Measurements from ENCODE around the gene GNAZ. TPM values are rescaled to one million over a fixed set of nuclear protein-coding genes. Genes with fewer than 3 reads are reported as not detected.
"Not testable (repeated sequence)": the region's sequence is repeated elsewhere in the genome, so short reads cannot be mapped to it uniquely, and the experiment has no call there.

Gene GNAZ
- total and polyA plus RNA-seq, 2 of the 8 experiments (the other 6 are each of a cell fraction or from before 2014, with no cell fraction given), result 6.6 to 9.6 TPM

DNA sequence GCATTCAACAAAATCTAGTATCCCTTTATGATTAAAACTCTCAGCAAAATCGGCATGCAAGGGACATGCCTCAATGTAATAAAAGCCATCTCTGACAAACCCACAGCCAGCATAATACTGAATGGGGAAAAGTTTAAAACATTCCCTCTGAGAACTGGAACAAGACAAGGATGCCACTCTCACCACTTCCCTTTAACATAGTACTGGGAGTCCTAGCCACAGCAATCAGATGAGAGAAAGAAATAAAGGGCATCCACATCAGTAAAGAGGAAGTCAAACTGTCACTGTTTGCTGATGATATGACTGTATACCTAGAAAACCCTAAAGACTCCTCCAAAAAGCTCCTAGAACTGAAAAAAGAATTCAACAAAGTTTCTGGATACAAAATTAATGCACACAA is 19.8 kb upstream of the GNAZ start:
- H4K20me1 ChIP-seq (replicated peaks in 1 of 2; ENCODE audit: control insufficient read depth in 1 of 2, insufficient read depth in 2 of 2, low read length in 2 of 2); H3K27ac ChIP-seq (ENCODE audit: low read depth, low read length); H3K14ac ChIP-seq (ENCODE audit: insufficient read length); POLR2A ChIA-PET (ENCODE audit: partially characterized antibody); H4K5ac ChIP-seq (ENCODE audit: insufficient read length, low read depth, low read length); H3K4me3 ChIP-seq (ENCODE audit: extremely low read depth in 1 of 4, insufficient read depth in 2 of 4, low read depth in 3 of 4, low read length in 4 of 4); H2BK5ac ChIP-seq (ENCODE audit: low read depth, low read length); H2AK5ac ChIP-seq (ENCODE audit: low read depth, low read length); DNase-seq (ENCODE audit: low read depth in 1 of 2, low spot score in 2 of 2); H4K91ac ChIP-seq (replicated peaks; ENCODE audit: insufficient read length, low read length); H3K27me3 ChIP-seq (replicated peaks in 1 of 4; ENCODE audit: control insufficient read depth in 3 of 4, extremely low read depth in 1 of 4, insufficient read depth in 3 of 4, low read length in 3 of 4); H2AFZ ChIP-seq (ENCODE audit: low read length); H4K8ac ChIP-seq (ENCODE audit: extremely low read depth, insufficient read depth, low read length); H3K36me3 ChIP-seq (ENCODE audit: control insufficient read depth in 2 of 4, insufficient read depth in 4 of 4, low read length in 3 of 4); H3K56ac ChIP-seq (replicated peaks; ENCODE audit: insufficient read length, low read depth, low read length); H2BK20ac ChIP-seq (ENCODE audit: low read length); H3K9ac ChIP-seq (replicated peaks in 1 of 4; ENCODE audit: extremely low read depth in 1 of 4, low read depth in 3 of 4, low read length in 3 of 4); H2BK12ac ChIP-seq (ENCODE audit: low read depth, low read length); H3K4me2 ChIP-seq (ENCODE audit: insufficient read depth in 1 of 2, low read depth in 2 of 2, low read length in 2 of 2); H3K79me1 ChIP-seq (ENCODE audit: low read depth, low read length); FAIRE-seq; H2BK15ac ChIP-seq (ENCODE audit: low read length); H2BK120ac ChIP-seq (replicated peaks; ENCODE audit: low read depth, low read length); H3K4ac ChIP-seq (replicated peaks; ENCODE audit: insufficient read length, low read depth, low read length); H3K23ac ChIP-seq (ENCODE audit: insufficient read length); CTCF ChIA-PET (ENCODE audit: partially characterized antibody); H3K23me2 ChIP-seq (ENCODE audit: low read depth, low read length); H3K79me2 ChIP-seq (ENCODE audit: control insufficient read depth in 1 of 2, insufficient read depth in 2 of 2, low read length in 2 of 2); H3K4me1 ChIP-seq (replicated peaks in 1 of 4; ENCODE audit: control insufficient read depth in 3 of 4, insufficient read depth in 4 of 4, low read length in 3 of 4); H3K18ac ChIP-seq (ENCODE audit: extremely low read depth, low read length): not testable (repeated sequence)
- 86% methylated on average over 1 of the region's 1 CpG; no CpG with 5 or more reads in 1 of the 2 experiments for WGBS, 2 experiments (ENCODE audit: extremely low coverage in 1 of 2, insufficient coverage in 1 of 2, insufficient read length in 1 of 2, insufficient replicate concordance in 2 of 2, low coverage in 1 of 2, low lambda C conversion rate in 2 of 2, missing lambda C conversion rate in 1 of 2)
- peaks cover 6 to 12% of the 10 kb centered on the region in 2 experiments; a peak in 3 of 4 replicates for H3K9me3 ChIP-seq (ENCODE audit: insufficient read depth in 2 of 2, low read depth in 1 of 2, low read length in 1 of 2)
